ENCODE measurements around the gene GRIN1. TPM values are rescaled to one million over a fixed set of nuclear protein-coding genes. Genes with fewer than 3 reads are reported as not detected.

The GRIN1 gene
- total and polyA plus RNA-seq, 4 donors, result 16.2 to 207 (median 146) TPM

DNA sequence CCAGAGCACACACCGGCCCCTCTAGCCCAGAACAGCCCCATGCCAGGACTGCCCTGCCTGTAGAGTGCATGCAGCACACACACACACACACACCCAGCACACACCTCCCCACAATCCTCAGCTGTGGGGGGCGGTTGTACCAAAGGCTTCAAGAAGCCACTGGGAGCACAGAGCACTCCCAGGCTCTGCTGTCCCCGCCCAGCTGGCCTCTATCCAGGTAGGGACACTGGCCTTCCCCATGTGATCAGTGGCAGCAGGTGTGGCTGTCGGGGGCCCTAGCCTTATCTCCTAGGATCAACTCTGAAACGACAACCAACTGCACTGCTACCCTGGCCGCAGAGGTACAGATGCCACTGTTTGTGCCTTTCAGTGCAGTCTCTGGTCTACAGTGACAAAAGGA lies 47.4 kb downstream of the GRIN1 start:
- Histone ChIP-seq H3K36me3 (ENCODE audit: control insufficient read depth, insufficient read depth, low read length) (peaks cover 92% of the 10 kb centered on the region), H3K27ac (ENCODE audit: low read depth, low read length) (no peak overlapping the region), H3K4me3 (ENCODE audit: low read depth, low read length) (no peak overlapping the region), H3K27me3 (ENCODE audit: control insufficient read depth, insufficient read depth, low read length) (no peaks in the 10 kb centered on the region), H3K9me3 (ENCODE audit: control insufficient read depth, insufficient read depth, low read length) (no peaks in the 10 kb centered on the region), H3K4me1 (ENCODE audit: control insufficient read depth, insufficient read depth, low read length) (peaks cover 48% of the 10 kb centered on the region)
- whole genome bisulfite sequencing (ENCODE audit: insufficient coverage), result 89% methylated on average over 6 of the region's 6 CpGs
- DNase-seq (ENCODE audit: low read depth in 4 of 6, low spot score in 6 of 6), result no peak

DNA sequence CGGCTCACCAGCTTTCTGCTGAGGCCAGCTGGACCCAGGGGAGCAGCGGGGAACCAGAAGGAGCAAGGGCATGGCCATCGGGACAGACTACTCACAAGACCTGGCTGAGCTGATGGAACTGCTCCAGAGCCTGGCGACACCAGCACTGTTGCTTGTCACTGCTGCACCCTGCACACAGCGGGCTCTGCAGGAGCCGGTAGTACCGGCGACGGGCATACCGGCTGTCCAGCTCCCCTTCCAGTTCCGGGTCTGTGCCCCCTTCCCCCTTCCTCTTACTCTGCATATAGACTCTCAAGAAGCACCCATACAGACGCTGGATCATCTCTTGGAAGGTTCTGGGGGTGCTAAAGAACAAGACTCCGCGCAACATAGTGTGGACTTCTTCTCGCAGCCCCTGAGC lies 48.4 kb downstream of the GRIN1 start:
- no peak for DNase-seq (ENCODE audit: low read depth in 4 of 6, low spot score in 6 of 6)
- WGBS (ENCODE audit: insufficient coverage), result 86% methylated on average over 10 of the region's 15 CpGs
- Histone ChIP-seq H3K4me1 (ENCODE audit: control insufficient read depth, insufficient read depth, low read length) (peaks cover 57% of the 10 kb centered on the region), H3K27me3 (ENCODE audit: control insufficient read depth, insufficient read depth, low read length) (no peaks in the 10 kb centered on the region), H3K27ac (ENCODE audit: low read depth, low read length) (no peak overlapping the region), H3K36me3 (ENCODE audit: control insufficient read depth, insufficient read depth, low read length) (peaks cover 92% of the 10 kb centered on the region), H3K4me3 (ENCODE audit: low read depth, low read length) (peak overlapping the region; percentile 96), H3K9me3 (ENCODE audit: control insufficient read depth, insufficient read depth, low read length) (no peaks in the 10 kb centered on the region)

DNA sequence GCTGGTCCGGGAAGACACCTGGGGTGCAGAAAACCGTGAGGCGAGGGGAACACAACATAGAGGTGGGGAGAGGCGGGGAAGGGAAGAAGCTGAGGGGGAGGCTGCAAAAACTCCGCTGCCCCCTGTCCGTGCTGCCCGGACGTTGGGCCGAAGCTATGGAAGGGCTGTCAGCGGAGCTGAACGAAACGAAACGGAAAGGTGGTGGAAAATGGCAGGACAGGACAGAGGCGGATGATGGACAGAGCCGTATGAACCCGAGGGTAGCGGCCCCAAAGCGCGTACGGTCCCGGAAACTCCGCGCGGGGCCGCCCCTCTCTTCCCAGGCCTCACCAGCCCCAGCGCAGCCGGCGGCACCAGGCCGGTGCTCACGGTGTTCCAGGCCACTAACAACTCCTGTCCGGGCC lies 49.1 kb downstream of the GRIN1 start:
- WGBS (ENCODE audit: insufficient coverage), result under 1% methylated on average over 31 of the region's 31 CpGs

DNA sequence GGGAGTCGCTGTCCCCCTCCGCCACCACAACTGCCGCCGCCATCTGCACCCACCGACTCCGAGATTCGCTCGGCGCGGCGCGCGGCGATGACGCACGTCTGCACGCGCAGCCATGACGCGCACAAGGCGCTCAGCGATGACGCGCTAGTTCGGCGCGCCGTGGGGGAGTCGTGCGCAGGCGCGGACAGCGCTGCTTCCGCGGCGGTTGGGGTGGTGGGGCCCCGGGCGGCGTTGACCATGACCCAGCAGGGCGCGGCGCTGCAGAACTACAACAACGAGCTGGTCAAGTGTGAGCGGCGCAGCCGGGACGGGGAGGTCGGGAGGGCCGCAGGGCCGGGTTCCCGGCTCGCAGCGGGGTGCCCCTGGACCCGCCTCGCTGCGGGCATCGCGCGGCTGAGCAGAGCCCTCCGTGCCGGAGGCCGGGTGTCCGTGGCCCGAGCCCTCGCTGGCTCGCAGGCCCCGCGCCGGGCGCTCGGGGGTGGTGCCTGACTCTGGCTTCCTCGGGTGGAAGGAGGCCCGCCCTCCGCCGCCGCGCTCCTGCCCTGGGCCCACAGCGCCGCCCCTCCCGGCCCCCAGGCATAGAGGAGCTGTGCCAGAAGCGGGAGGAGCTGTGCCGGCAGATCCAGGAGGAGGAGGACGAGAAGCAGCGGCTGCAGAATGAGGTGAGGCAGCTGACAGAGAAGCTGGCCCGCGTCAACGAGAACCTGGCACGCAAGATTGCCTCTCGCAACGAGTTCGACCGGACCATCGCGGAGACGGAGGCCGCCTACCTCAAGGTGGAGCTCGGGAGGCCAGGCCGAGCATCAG lies 49.7 kb downstream of the GRIN1 start, which contains the start of the genes ANAPC2 and SSNA1:
ANAPC2 (minus strand) TSS at position 71 of the 807 bp plus-strand sequence; CDS start at position 43, 28 bp downstream.
SSNA1 (plus strand) TSS at position 187 of the 807 bp plus-strand sequence; CDS start at position 238, 51 bp downstream.
- peak within 1 kb of the TSS; percentile 96 for H3K4me3 ChIP-seq (ENCODE audit: low read depth, low read length)
- WGBS (ENCODE audit: insufficient coverage), result under 1% methylated on average over 98 of the region's 98 CpGs
- peak within 1 kb of the TSS; percentile 79 for H3K27ac ChIP-seq (ENCODE audit: low read depth, low read length)
- DNase-seq (ENCODE audit: low read depth in 4 of 6, low spot score in 6 of 6), result peak; percentile 88 to 98 (median 94)
- no peaks in the 10 kb centered on the region for H3K9me3 ChIP-seq (ENCODE audit: control insufficient read depth, insufficient read depth, low read length)
- peaks cover 57% of the 10 kb centered on the region for H3K4me1 ChIP-seq (ENCODE audit: control insufficient read depth, insufficient read depth, low read length)
- H3K27me3 ChIP-seq (ENCODE audit: control insufficient read depth, insufficient read depth, low read length), result no peaks in the 10 kb centered on the region
- H3K36me3 ChIP-seq (ENCODE audit: control insufficient read depth, insufficient read depth, low read length), result peaks cover 92% of the 10 kb centered on the region

More for the DNA sequence above, 49.1 kb downstream of the GRIN1 start:
- peak overlapping the region; percentile 64 for H3K27ac ChIP-seq (ENCODE audit: low read depth, low read length)
- peaks cover 92% of the 10 kb centered on the region for H3K36me3 ChIP-seq (ENCODE audit: control insufficient read depth, insufficient read depth, low read length)
- H3K9me3 ChIP-seq (ENCODE audit: control insufficient read depth, insufficient read depth, low read length), result no peaks in the 10 kb centered on the region
- no peak for DNase-seq (ENCODE audit: low read depth in 4 of 6, low spot score in 6 of 6)
- H3K4me3 ChIP-seq (ENCODE audit: low read depth, low read length), result peak overlapping the region; percentile 96
- no peaks in the 10 kb centered on the region for H3K27me3 ChIP-seq (ENCODE audit: control insufficient read depth, insufficient read depth, low read length)
- H3K4me1 ChIP-seq (ENCODE audit: control insufficient read depth, insufficient read depth, low read length), result peaks cover 57% of the 10 kb centered on the region

DNA sequence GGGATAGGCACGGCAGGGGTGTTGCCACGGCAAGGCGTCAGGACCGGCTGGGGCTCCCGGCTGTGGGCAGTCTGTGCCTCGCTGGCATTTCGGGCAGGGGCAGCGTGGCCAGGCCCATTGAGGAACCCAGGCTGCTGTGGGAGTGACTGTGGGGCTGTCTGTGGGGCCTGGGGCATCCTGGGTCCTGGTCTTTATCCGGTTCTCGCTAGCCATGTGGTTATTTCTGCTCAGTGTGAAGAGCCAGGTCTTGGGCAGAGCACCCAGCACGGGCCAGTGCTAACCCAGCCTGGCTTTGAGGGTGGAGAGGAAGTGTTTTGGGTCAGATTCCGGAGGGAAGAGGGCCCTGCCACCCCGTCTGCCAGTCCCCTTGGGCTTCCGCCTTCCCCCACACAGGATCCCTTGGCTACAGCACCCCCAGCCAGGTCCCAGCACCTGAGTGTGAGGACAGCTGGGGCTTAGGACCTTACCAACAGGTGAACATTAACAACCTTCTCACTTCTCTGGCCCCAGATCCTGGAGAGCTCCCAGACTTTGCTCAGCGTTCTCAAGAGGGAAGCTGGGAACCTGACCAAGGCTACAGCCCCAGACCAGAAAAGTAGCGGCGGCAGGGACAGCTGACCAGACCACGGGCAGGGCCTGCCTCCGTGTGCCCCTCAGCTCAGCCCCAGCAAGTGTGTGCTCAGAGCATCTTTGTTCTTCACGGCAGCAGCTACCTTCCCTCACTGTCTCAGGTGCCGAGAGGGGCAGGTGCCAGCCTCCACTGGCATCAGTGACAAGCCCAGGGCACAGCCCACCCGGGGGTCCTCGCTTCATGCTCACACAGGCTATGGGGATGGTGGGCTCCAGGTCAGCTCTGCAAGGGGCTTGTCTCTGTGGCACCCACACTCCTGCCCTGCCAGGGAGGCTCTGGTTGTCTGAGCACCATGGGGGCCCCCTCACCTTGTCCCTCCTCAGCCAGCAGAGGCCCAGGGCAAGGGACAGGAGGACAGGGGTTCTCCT lies 50.6 kb downstream of the GRIN1 start:
- Histone ChIP-seq H3K27ac (ENCODE audit: low read depth, low read length) (peak overlapping the region; percentile 79), H3K36me3 (ENCODE audit: control insufficient read depth, insufficient read depth, low read length) (peaks cover 92% of the 10 kb centered on the region), H3K4me3 (ENCODE audit: low read depth, low read length) (peak overlapping the region; percentile 96), H3K9me3 (ENCODE audit: control insufficient read depth, insufficient read depth, low read length) (no peaks in the 10 kb centered on the region), H3K27me3 (ENCODE audit: control insufficient read depth, insufficient read depth, low read length) (no peaks in the 10 kb centered on the region), H3K4me1 (ENCODE audit: control insufficient read depth, insufficient read depth, low read length) (peaks cover 60% of the 10 kb centered on the region)
- no peak for DNase-seq (ENCODE audit: low read depth in 4 of 6, low spot score in 6 of 6)
- 46% methylated on average over 21 of the region's 23 CpGs for WGBS (ENCODE audit: insufficient coverage)

DNA sequence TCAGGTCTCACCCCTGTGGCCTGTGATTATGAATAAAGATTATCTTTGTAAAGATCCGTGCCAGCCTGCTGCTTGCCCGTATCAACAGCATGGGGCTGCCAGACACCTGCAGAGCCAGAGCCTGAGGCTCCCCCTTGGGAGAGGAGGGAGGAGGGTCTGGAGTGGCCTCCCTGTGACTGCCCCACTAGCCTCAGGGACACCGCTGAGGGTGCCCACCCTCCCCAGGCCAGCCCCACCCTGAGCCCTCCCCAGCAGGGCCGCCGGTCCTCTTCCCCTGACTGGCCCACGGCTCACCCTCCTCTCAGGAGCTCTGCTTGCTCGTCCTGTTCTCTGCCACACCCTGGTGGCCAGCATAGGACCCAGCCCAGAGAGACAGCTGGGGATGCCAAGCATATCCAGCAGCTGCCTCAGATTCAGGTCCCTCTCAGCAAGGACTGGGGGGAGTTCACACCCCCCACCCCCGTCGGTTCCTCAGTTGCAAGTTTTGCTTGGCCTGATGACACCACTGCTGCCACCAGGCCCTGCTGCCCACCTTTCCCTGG lies 51.4 kb downstream of the GRIN1 start:
- H3K27ac ChIP-seq (ENCODE audit: low read depth, low read length), result no peak overlapping the region
- H3K36me3 ChIP-seq (ENCODE audit: control insufficient read depth, insufficient read depth, low read length), result peaks cover 92% of the 10 kb centered on the region
- H3K4me3 ChIP-seq (ENCODE audit: low read depth, low read length), result no peak overlapping the region
- no peaks in the 10 kb centered on the region for H3K9me3 ChIP-seq (ENCODE audit: control insufficient read depth, insufficient read depth, low read length)
- DNase-seq (ENCODE audit: low read depth in 4 of 6, low spot score in 6 of 6), result no peak
- H3K27me3 ChIP-seq (ENCODE audit: control insufficient read depth, insufficient read depth, low read length), result no peaks in the 10 kb centered on the region
- H3K4me1 ChIP-seq (ENCODE audit: control insufficient read depth, insufficient read depth, low read length), result peaks cover 68% of the 10 kb centered on the region
- WGBS (ENCODE audit: insufficient coverage), result 79% methylated on average over 9 of the region's 9 CpGs

DNA sequence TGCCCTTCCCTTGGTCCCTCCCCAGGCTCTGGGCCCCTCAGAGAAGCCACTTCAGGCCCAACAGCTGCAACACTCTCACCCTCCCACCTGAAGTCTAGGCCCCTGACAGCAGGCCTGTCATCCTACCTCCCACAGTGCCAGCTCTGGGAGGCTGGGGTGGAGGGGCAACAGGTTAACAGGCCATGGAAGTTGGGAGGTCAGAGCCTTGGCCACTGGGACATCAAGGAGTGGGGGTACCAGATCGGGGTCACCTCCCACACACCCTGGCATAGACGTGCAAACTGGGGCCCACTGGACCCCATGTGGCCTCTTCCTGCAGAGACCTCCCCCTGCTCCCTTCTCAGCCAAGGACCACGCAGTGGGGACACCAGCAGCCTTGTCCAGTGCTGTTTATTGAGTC lies 52.3 kb downstream of the GRIN1 start:
- Histone ChIP-seq H3K9me3 (ENCODE audit: control insufficient read depth, insufficient read depth, low read length) (no peaks in the 10 kb centered on the region), H3K27ac (ENCODE audit: low read depth, low read length) (no peak overlapping the region), H3K36me3 (ENCODE audit: control insufficient read depth, insufficient read depth, low read length) (peaks cover 92% of the 10 kb centered on the region), H3K27me3 (ENCODE audit: control insufficient read depth, insufficient read depth, low read length) (no peaks in the 10 kb centered on the region), H3K4me3 (ENCODE audit: low read depth, low read length) (no peak overlapping the region), H3K4me1 (ENCODE audit: control insufficient read depth, insufficient read depth, low read length) (peaks cover 63% of the 10 kb centered on the region)
- DNase-seq (ENCODE audit: low read depth in 4 of 6, low spot score in 6 of 6), result no peak
- WGBS (ENCODE audit: insufficient coverage), result 86% methylated on average over 2 of the region's 3 CpGs

DNA sequence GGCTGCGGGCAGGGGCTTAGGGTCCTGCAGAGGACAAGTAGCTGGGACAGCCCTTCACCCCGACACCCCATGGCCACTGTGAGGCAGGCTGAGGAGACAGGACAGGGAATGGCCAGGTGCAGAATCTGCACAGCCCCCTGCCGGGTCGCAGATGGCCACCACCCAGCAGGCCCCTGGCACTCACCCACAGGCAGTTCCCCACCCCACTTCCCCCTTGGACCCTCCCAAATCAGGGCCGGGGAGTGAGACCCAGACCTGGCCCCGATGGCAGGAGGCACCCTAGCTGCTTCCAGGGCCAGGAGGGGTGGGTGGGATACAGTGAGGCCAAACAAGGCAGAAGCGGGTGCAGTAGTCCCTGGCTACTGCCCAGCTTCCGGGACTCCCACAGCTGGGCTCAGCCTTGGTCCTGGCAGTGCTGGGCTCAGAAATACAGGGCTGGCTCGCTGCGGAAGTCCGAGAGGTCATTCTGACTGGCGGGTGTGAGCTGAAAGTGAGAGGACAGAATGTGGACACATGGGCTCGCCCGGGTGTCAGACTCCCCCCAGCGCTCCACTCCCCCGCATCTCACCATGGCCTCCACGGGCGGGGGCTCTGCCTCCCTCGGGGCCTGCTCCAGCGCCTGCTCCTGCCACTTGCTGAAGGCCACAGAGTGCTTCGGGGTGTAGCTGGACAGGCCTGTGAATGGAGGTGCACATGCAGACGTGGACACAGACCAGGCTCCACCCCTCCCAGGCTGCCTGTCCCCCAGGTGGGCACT lies 52.9 kb downstream of the GRIN1 start:
- DNase-seq (ENCODE audit: low read depth in 4 of 6, low spot score in 6 of 6), result no peak
- Histone ChIP-seq H3K9me3 (ENCODE audit: control insufficient read depth, insufficient read depth, low read length) (no peaks in the 10 kb centered on the region), H3K27me3 (ENCODE audit: control insufficient read depth, insufficient read depth, low read length) (no peaks in the 10 kb centered on the region), H3K36me3 (ENCODE audit: control insufficient read depth, insufficient read depth, low read length) (peaks cover 92% of the 10 kb centered on the region), H3K4me1 (ENCODE audit: control insufficient read depth, insufficient read depth, low read length) (peaks cover 62% of the 10 kb centered on the region), H3K27ac (ENCODE audit: low read depth, low read length) (no peak overlapping the region), H3K4me3 (ENCODE audit: low read depth, low read length) (no peak overlapping the region)
- WGBS (ENCODE audit: insufficient coverage), result 85% methylated on average over 19 of the region's 22 CpGs

DNA sequence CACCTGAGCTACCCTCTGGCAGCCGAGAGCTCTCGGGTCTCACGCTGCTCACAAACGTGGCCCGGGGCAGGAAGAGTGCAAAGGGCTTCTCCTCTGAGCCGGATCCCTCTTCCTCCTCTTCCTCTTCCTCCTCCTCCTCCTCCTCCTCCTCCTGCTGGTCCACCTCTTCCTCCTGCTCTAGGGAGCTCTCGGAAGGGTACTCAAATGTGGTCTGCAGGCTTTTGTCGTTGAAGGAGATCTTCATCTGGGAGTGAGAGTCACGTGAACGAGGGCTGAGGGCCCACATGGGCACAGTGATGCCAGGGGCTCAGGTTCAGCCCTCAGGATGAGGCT lies 53.5 kb downstream of the GRIN1 start:
- Histone ChIP-seq H3K36me3 (ENCODE audit: control insufficient read depth, insufficient read depth, low read length) (peaks cover 91% of the 10 kb centered on the region), H3K4me3 (ENCODE audit: low read depth, low read length) (no peak overlapping the region), H3K9me3 (ENCODE audit: control insufficient read depth, insufficient read depth, low read length) (no peaks in the 10 kb centered on the region), H3K27ac (ENCODE audit: low read depth, low read length) (no peak overlapping the region), H3K27me3 (ENCODE audit: control insufficient read depth, insufficient read depth, low read length) (no peaks in the 10 kb centered on the region), H3K4me1 (ENCODE audit: control insufficient read depth, insufficient read depth, low read length) (peaks cover 58% of the 10 kb centered on the region)
- no peak for DNase-seq (ENCODE audit: low read depth in 4 of 6, low spot score in 6 of 6)
- 82% methylated on average over 8 of the region's 10 CpGs for WGBS (ENCODE audit: insufficient coverage)
